Measurements from ENCODE around the gene MICB.

MICB gene

DNA sequence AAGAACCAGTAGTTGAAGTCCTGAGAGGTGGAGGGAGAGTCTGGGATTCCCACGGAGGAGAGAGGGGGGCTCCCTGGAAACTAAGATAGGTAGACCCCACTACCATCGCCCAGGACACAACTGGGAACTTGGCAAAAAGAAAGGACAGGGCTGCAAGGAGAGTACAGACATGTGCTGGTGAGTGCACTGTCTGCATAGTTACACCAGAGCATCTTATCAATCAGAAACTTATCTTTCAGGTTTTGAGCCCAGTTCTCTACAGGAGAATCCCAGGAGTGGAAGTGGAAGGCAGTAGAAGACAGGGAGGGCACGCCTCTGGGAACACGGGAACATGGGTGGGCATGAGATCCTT, 61.6 kb downstream of the MICB start:
- no peaks in the 10 kb centered on the region for H3K27me3 ChIP-seq (ENCODE audit: control insufficient read depth, insufficient read depth, low read length)
- TF ChIP-seq, protein P1, sequence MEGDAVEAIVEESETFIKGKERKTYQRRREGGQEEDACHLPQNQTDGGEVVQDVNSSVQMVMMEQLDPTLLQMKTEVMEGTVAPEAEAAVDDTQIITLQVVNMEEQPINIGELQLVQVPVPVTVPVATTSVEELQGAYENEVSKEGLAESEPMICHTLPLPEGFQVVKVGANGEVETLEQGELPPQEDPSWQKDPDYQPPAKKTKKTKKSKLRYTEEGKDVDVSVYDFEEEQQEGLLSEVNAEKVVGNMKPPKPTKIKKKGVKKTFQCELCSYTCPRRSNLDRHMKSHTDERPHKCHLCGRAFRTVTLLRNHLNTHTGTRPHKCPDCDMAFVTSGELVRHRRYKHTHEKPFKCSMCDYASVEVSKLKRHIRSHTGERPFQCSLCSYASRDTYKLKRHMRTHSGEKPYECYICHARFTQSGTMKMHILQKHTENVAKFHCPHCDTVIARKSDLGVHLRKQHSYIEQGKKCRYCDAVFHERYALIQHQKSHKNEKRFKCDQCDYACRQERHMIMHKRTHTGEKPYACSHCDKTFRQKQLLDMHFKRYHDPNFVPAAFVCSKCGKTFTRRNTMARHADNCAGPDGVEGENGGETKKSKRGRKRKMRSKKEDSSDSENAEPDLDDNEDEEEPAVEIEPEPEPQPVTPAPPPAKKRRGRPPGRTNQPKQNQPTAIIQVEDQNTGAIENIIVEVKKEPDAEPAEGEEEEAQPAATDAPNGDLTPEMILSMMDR (IDR thresholded peaks at IDR 0.05) = no peak

DNA sequence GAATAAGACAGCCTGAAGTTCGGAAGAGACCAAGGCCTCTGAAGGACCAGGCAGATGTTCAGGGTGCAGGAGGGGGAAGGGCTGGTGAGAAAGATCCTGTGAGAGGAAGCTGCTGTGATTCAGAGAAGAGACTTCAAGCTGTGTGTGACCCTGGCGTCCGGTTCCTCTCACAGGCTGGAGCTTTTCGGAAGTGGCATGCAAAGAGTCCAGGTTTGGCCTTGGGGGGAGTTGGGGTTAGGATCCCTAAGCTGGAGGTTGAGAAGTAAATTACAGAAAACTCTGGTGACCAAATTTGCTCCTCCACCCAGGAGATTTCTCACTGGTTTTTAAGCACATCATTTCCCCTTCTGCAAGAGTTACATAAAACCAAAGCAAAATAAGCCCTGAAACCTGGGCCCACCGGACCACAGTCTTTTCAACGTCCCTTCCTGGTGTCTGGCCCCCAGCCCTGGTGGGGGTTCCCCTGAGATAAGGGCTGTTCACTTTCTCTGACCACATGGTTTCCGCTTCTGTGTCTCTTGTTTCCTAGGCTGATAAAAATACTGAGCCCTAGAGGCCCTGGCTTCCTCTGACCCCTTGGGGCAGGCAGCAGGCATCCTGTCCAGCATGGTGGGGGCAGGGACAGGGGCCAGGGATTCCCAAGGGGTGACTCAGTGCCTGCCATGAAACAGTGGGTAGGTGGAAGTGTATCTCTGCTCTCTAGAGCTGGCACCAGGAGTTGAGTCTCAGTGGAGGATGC, 62.2 kb downstream of the MICB start:
- H3K27me3 ChIP-seq (ENCODE audit: control insufficient read depth, insufficient read depth, low read length) = no peaks in the 10 kb centered on the region
- H3K9ac ChIP-seq = no peak overlapping the region
- no peak overlapping the region for H3K4me3 ChIP-seq (ENCODE audit: low read depth, low read length)
- no peaks in the 10 kb centered on the region for H3K36me3 ChIP-seq (ENCODE audit: control insufficient read depth, insufficient read depth, low read length)
- no peak overlapping the region for H2AFZ ChIP-seq
- H3K4me1 ChIP-seq = no peaks in the 10 kb centered on the region
- peaks cover 2% of the 10 kb centered on the region for H3K79me2 ChIP-seq
- H3K27ac ChIP-seq = peak overlapping the region; percentile 45
- no peaks in the 10 kb centered on the region for H3K9me3 ChIP-seq (ENCODE audit: control insufficient read depth, low read length)
- TF ChIP-seq, protein P1 (IDR thresholded peaks at IDR 0.05) = no peak
- H3K4me2 ChIP-seq (ENCODE audit: low read length) = no peak overlapping the region

More for the DNA sequence above, 61.6 kb downstream of the MICB start:
- Histone ChIP-seq H3K4me1 (no peaks in the 10 kb centered on the region), H3K79me2 (peaks cover 2% of the 10 kb centered on the region), H3K4me3 (ENCODE audit: low read depth, low read length) (no peak overlapping the region), H3K4me2 (ENCODE audit: low read length) (no peak overlapping the region), H3K9me3 (ENCODE audit: control insufficient read depth, low read length) (no peaks in the 10 kb centered on the region), H3K27ac (peak overlapping the region; percentile 45), H2AFZ (no peak overlapping the region), H3K36me3 (ENCODE audit: control insufficient read depth, insufficient read depth, low read length) (no peaks in the 10 kb centered on the region), H3K9ac (no peak overlapping the region)

DNA sequence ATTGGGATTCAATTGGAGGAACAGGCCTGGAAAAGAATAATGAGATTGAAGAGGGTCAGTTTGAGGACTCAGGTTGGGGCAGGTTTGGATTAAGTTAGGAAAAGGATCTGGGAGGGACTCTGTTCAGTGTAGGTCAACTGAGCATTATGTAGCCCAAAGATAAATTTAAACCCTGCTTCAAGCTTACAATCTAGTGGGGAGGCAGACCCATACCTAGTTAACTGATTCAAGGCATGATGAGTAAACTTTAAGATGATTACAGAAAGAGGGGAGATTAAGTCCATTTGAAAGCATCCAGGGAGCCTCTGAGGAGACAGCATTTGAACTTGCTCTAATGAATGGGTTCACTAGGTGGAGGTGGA, 62.7 kb downstream of the MICB start:
- Histone ChIP-seq H2AFZ (no peak overlapping the region), H3K4me2 (ENCODE audit: low read length) (no peak overlapping the region), H3K36me3 (ENCODE audit: control insufficient read depth, insufficient read depth, low read length) (no peaks in the 10 kb centered on the region), H3K9ac (no peak overlapping the region), H3K27me3 (ENCODE audit: control insufficient read depth, insufficient read depth, low read length) (no peaks in the 10 kb centered on the region), H3K79me2 (peaks cover 2% of the 10 kb centered on the region), H3K4me3 (ENCODE audit: low read depth, low read length) (no peak overlapping the region), H3K9me3 (ENCODE audit: control insufficient read depth, low read length) (no peaks in the 10 kb centered on the region), H3K4me1 (no peaks in the 10 kb centered on the region), H3K27ac (peak overlapping the region; percentile 45)
- TF ChIP-seq, protein P1 (IDR thresholded peaks at IDR 0.05) = no peak

Data from parathyroid adenoma (tissue), 2 donors.